GF-D8 (cell line): ENCODE data around the gene SBNO2.

ENCODE experiments used
- DNase-seq: peaks from one replicate; lab custom pipeline; 2025; lab: John Stamatoyannopoulos, UW

SBNO2 gene, protein sequence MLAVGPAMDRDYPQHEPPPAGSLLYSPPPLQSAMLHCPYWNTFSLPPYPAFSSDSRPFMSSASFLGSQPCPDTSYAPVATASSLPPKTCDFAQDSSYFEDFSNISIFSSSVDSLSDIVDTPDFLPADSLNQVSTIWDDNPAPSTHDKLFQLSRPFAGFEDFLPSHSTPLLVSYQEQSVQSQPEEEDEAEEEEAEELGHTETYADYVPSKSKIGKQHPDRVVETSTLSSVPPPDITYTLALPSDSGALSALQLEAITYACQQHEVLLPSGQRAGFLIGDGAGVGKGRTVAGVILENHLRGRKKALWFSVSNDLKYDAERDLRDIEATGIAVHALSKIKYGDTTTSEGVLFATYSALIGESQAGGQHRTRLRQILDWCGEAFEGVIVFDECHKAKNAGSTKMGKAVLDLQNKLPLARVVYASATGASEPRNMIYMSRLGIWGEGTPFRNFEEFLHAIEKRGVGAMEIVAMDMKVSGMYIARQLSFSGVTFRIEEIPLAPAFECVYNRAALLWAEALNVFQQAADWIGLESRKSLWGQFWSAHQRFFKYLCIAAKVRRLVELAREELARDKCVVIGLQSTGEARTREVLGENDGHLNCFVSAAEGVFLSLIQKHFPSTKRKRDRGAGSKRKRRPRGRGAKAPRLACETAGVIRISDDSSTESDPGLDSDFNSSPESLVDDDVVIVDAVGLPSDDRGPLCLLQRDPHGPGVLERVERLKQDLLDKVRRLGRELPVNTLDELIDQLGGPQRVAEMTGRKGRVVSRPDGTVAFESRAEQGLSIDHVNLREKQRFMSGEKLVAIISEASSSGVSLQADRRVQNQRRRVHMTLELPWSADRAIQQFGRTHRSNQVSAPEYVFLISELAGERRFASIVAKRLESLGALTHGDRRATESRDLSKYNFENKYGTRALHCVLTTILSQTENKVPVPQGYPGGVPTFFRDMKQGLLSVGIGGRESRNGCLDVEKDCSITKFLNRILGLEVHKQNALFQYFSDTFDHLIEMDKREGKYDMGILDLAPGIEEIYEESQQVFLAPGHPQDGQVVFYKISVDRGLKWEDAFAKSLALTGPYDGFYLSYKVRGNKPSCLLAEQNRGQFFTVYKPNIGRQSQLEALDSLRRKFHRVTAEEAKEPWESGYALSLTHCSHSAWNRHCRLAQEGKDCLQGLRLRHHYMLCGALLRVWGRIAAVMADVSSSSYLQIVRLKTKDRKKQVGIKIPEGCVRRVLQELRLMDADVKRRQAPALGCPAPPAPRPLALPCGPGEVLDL (N-terminal part only)

DNA sequence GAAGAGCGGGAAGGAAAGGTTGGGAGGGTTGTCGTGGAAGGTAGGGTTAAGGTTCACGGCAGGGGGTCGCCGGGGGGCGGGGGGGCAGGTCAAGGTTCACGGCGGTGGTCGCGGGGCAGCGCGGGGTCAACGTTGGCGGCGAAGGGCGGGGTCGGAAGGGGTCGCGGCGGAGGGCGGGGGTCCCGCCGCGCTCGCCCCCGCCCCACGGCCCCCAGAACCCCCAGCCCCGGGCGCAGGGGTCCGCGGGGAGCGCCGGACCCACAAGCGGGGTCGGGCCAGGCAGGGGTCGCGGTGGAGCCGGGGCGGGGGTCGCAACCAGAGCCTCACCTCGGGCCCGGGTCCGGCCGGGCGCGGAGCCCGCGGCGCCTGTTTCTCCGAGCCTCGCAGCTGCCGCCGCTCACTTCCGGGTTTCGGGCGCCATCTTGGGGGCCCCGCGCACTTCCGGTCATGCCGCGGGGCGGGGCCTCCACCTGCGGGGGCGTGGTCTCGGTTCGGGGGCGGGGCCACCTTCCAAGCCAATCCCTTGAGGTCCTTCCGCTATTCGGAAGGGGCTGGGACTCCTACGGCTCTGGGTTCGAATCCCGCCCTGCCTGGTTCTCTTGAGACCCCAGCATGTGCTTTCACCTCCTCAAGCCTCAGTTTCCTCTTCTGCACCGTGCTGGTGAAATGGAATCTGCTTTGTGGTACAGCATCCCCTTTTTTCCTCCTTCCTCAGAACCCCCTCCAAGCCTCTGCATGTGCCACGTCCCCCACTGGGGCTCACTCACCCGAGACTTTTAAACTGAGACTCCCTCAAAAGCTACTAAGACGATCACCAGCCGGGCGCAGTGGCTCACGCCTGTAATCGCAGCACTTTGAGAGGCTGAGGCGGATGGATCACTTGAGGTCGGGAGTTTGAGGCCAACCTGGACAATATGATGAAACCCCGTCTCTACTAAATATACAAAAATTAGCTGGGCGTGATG is at the start of gene SBNO2:
Gene SBNO2, minus strand, starts transcription at position 424 of the 965 bp plus-strand sequence. CDS start 19,992 bp downstream, outside the sequence.
- peak; percentile 53 for DNase-seq

DNA sequence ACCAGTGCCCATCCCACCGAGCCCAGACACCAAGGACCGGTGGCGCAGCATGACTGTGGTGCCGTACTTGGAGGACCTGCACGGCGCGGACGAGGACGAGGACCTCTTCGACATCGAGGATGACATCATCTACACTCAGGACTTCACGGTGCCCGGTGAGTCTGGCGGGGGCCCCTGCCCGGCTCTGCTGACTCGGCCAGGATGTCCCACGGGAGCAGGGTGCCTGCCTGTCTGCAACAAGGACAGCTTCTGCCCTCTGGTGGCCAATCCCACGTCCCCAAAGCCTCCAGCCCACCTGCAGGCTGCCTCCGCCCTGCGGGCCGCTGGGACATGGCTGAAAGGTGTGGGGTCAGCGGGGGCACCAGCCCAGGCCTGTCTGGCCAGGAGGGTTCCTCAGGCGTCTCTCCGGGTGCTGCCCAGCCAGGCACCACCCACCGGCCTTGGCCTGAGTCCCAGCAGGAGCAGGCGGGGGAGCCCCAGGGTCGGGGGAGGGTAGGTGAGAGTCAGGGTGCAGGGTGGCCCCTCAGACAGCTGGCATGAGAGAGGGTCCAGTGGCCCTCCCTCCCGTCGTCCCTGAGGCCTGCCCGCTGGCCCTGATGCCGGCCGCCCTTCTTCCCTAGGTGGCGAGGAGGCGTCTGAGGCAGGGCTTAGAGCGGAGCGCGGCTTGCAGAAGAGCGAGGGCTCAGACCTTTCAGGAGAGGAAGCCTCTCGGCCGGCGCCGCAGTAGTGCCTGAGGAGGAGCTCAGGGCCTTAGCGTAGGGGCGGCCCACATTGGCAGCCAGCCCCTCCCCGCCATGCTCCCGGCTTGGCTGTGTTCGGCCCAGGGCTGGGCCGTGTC is 49.2 kb upstream of the SBNO2 start:
- no peak for DNase-seq

DNA sequence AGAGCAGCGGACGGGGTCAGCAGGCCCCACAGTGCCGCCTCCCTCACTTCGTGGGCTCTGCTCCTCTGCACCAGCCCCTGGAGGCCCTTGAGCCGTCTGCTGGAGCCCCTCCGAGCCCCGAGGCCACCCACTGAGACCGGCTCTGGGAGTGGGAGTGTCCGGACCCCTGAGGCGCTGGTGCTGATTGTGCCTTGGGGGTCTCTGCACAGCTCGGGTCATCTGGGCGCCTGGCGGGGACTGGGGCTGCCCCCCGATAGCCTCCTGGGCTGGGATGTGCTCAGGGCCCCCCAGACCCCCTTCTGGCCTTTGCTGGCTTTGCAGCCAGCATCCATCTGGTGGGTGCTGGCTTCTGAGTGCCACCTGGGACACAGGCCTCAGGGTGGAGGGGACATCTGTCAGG is 48.3 kb upstream of the SBNO2 start:
- no peak for DNase-seq

DNA sequence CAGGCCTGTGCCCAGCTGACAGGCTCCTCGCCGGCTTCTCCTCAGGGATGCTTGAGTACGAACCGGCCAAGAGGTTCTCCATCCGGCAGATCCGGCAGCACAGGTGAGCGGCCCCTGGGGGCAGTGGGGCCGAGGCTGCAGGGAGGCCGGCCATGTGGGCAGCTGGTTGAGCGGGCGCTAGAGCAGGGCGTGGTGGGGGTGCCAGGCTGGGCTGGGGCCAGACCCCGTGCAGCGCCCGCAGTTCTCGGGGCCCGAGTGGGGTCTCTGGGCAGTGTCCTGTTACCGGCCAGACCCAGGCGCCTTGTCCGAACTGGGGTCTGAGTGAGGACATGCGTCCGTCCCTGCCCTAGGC is 47.8 kb upstream of the SBNO2 start:
- DNase-seq = no peak

DNA sequence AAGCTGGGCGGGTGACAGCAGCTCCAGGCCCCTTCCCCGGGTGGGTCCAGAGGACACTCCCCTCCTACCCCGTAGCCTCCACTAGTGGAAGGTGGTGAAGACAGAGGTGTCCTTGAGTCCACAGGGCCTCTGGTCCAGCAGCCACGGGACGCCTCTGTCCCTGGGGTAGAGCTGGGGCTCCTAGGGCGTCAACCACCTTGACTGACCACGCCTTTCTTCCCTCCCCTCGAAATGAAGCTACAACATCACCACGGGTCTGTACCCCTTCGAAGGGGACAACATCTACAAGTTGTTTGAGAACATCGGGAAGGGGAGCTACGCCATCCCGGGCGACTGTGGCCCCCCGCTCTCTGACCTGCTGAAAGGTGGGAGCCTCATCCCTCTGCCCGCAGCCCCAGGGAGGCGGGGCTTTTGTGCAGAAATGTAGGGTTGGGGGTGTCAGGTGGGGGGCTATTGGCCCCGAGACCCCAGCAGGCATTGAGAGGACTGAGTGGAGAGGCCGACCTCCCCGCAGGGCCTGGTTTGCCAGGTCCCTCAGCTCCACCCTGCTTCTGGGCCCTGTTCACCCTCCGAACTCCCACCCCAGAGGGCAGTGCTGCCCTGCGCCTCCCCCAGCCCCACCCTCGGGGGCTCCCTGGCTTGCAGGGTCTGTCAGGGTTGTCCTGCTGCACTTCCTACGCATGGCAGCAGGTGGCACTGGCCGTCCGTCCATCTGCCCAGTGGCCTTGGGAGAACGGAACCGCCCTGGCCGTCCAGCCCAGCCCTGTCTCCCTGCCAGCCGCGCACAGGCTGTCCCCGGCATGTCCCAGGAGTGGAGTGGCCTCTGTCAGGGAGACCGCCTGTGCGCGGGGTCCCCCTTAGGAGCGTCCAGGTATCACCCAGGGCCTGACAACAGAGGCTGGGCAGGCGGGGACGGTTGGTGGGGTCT is 47.2 kb upstream of the SBNO2 start:
- no peak for DNase-seq

DNA sequence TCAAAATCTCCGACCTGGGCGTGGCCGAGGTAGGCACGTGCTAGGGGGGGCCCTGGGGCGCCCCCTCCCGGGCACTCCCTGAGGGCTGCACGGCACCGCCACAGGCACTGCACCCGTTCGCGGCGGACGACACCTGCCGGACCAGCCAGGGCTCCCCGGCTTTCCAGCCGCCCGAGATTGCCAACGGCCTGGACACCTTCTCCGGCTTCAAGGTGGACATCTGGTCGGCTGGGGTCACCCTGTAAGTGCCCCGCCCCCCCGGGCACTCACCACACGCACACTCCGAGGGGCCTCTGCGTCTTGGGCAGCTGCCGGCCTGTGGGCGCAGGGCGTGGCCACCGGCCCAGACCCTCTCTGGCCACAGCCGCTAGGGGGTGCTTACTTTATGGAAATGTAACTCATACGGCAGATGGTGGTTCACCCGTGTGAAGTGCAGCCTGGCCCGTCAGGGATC is 46.4 kb upstream of the SBNO2 start:
- DNase-seq = no peak

DNA sequence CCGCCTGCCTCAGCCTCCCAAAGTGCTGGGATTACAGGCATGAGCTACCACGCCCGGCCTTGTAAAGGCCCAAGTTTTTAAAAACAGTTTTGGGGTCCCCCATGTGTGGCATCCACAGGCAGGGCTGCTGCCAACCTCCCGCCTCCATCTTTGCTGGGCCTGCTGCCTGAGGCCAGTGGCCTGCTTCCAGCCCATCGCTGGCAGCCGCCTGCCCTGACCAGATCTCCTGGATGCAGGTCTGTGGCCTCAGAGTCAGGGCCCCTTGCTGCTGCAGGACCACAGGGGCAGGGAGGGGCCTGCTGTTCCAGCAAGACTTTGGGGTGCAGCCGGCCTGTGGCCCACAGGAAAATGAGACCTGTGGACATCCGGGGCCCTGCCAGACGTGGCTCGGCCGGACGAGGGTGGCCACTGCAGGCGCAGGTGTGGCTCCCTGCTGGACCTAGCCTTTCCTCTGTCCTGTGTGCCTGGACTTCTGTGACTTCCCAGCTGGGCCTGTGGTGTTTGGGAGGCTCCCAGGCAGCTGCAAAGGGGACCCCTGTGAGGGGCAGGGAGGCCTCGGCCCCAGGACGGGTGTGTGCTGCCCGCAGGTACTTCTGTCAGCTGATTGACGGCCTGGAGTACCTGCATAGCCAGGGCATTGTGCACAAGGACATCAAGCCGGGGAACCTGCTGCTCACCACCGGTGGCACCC is 45.9 kb upstream of the SBNO2 start:
- DNase-seq = no peak

DNA sequence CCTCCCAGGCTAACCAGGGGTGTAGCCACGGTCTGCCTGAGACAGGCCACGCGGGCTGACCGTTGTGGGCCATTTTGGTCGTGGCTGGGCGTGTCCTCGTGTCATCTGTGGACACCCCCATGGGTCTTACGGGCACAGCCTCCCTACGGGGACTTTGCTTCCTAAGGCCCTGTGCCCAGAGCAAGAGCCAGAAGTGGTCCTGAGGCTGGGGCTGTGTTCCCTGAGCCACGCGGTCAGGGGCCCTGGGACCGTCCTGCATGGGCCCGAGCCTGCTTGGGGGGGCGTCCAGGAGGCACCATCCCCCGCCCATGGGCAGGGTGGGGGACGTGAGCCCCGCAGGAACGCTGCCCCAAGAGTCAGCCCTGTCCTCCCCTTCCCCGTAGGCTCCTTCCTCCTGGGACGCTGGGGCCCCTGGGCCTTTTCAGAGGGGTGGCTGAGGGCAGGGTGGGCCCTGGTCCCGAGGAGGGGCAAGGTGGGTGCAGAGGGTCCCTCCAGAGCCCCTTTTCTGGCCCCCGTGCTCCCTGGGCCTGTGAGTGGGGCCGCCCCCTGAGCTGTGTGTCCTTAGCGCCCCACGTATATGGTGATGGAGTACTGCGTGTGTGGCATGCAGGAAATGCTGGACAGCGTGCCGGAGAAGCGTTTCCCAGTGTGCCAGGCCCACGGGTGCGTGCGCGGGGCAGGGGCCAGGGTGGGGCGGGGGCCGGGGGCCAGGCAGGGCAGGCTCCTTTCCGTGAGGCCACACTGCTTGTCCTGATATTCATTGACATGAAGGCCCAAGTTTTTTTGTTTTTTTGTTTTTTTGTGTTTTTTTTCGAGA is 44.9 kb upstream of the SBNO2 start:
- no peak for DNase-seq

DNA sequence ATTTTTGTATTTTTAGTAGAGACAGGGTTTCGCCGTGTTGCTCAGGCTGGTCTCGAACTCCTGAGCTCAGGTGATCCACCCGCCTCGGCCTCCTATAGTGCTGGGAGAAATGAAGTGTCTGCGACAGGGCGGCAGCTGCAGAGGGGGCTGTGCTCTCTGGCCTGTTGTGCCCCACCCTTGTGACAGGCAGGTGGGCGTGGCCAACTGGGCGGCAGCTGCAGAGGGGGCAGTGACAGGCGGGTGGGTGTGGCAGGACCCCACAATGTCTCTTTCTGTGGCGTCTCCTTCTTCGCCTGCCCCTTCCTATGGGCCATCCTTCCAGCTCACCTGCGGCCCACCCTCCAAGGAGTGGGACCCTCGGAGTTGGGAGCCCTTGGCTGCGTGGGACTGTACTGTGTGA is 43.3 kb upstream of the SBNO2 start:
- no peak for DNase-seq

DNA sequence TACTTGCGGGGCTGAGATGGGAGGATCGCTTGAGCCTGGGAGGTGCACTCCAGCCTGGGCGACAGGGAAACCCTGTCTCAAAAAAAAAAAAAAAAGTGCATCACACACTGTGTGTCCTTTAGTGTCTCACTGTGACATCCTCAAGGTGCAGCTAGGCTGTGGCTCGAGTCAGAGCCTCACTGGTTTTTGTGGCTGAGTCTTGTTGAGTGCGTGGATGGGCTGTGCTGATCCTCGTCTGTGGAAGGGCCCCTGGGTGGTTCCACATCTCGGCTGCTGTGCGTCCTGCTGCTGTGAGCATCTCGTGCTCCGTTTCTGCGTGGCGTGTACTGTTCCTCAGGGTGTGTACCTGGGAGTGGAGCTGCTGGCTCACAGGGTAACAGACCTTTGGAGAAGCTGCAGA is 42.7 kb upstream of the SBNO2 start:
- DNase-seq = no peak

DNA sequence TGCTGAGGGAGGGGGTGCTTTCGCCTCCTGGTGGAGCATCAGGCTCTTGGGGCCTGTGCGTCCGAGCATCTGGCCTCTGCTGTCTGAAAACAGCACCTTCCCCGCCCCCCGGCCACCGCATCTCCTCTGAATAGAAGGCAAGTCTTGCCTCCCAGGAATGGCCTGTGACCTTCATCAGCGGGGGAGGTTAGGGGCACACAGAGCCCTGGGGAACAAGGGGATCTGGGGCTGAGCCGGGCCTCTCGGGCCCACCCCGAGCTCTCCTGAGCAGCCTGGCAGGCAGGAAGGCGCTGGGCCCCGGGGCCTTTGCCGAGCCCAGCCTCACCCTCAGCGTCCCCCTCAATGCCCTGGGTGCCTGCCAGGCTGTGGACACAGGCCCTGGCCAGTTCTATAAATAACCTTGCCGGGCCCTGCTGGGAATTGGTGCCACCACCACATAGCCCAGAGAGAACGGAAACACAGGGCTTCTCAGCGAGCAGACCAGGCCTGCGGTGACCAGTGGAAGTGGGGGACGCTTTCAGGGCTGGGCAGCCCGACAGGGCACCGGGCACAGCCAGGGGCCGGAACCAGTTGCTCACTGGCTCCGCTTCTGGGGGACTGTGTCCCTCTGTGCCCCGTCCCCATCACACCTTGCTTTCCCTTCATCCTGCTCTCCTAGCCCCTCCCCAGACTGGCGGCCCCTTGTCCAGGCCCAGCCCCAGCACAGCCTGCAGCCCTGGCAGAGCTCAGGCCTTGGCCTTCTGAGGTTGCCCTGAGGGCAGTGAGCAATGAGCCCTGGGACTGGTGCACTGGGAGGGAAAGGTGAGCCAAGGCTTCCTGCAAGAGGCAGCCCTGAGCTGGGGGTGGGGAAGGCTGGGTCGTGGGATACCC is 41.0 kb upstream of the SBNO2 start:
- no peak for DNase-seq

DNA sequence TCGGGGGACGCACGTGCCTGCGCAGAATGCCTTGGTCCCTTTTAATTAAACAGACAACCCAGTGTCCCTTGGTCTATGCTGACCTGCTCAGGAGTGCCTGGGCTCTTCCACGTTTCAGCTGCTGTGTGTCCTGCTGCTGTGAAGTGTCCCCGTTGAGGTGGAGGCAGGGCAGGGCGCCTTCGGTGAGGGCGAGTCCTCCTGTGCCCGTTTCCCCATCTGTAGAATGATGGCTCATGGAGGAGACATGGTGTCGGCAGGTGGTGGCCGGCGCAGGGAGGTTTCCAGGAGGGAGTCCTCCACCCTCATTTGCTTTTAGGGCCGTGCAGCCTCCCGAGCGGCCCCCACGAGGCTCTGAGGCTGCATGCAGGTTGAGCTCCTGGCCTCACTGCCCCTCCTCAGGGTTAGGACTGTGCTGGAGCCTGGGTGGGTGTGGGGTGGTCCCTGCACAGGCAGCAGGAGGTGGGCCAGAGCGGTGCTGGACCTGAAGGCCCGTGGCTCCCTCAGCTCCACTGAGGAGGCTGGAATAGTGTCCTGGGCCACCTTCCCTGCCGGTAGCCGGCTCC is 40.3 kb upstream of the SBNO2 start:
- no peak for DNase-seq

DNA sequence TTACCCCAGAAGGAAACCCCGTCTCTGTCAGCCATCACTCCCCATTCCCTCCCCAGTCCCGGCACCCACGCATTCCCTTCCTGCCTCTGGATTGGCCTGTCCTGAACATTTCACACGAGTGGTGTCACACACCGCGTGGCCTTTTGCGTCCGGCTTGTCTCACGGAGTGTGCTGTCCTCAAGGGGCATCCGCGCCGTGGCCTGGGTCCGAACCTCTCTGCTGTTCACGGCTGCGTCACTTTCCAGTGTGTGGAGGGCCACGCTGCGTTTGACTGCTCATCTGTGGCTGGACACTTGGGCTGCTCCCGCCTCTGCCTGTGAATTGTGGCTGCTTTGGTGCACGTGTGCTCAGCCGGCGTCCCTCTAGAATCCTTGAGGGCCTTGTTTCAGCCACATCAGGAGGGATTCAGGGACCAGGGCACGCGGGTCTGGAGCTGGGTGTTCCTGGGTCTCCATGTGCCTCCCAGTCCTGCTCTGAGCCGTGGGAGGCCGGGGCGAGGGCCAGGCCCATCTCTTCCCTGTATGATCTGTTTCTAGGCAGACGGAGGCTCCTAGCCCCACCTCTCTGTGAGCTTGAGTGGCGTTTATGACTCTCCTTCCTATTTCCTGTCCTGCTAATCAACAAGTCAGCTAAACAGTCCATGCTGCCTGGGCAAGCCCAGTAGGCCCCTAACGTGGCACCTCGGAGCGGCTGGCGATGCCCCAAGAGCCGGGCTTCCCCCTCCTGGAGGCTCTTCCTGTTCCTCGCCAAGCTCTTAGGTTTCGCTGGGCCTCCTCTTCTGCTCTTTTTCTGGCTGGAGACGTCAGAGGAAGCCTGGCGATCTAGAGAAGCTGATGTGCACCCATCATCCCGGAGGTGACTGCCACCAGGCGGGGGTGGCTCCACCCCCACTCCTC is 39.6 kb upstream of the SBNO2 start:
- DNase-seq = peak; percentile 69

DNA sequence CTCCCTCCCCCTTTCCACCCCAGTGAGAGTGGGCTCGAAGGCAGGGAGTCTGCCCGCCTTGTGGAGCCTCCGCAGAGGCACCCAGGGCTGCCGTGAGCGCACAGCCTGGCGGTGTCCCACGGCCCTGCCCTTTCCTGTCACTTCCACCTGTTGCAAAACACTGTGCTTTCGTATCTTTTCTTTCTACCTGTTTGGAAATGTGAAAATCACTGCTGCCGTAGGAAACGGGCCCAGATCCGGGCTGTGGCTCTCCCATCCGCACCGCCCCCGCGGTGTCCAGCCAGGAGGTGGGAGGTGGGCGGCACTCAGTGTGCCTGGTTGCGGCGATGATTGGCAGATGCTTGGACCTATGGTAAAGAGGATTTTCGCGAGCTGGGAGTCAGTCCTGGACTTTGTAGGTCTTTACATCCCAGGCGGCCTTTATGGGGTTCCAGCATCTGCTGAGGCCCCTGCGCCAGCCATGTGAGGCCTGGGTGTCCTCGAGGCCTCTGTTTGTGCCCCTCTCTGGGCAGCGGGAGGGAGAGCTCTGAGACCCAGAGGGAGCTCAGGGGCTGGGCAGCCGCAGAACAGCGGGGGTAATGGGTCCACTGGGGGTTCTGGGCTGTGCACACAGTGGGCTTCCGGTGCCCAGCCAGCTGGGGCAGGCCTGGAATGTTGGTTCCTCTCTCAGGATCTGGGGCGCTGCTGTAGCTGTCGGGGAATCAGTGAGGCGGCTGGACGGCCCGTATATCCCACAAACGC is 37.6 kb upstream of the SBNO2 start:
- no peak for DNase-seq

DNA sequence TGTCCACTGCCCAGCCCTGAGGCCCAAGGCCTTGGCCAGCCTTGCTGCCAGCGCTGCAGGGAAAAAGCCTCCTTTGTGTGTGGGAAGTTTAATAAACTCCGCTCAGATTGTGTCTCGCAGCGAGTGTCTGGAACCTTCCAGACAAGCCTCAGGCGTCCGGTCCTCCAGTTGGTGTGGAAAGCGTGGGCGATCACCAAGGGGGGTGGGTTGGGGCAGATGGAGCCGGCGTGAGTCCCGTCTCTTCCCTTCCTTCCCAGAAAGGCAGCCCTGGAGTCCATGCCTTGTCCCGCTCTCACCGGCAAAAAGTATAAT is 36.1 kb upstream of the SBNO2 start:
- DNase-seq = no peak
